ENCODE data around the gene CEP350. TPM values are rescaled to one million over a fixed set of nuclear protein-coding genes. Genes with fewer than 3 reads are reported as not detected.

Gene CEP350
- total RNA-seq, 1 experiment from 2014 or later = 27.6 TPM

DNA sequence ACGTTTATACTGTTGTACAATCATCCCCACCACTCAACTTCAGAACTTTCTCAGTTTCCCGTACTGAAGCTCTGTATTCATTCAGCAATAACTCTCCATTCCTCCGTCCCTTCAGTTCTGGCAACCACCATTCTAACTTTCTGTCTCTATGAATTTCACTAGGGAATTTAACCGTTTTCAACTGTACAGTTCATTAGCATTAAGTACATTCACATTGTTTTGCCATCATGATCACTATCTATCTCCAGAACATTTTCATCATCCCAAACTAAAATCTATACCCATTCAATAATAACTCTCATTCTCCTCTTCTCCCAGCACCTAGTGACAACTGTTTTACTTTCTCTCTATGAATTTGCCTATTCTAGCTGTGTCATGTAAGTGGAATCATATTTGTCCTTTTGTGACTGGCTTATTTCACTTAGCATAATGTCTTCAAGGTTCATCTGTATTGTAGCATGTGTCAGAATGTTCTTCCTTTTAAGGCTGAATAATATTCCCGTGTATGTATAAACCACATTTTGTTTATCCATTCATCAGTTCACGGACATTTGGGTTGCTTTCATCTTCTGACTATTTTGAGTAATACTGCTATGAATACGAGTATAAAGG lies 75.0 kb downstream of the CEP350 start:
- ChIA-PET POLR2A (no interaction called here), CTCF (no interaction called here), RAD21 (ENCODE audit: low non-redundant PET in 1 of 2, low total read pairs in 2 of 2, uncharacterized antibody in 2 of 2, unreplicated experiment in 2 of 2) (no interaction called here)
- Histone ChIP-seq H3K9me2 (ENCODE audit: insufficient read depth) (no peaks in the 10 kb centered on the region), H3K79me2 (ENCODE audit: insufficient read depth, low read length) (no peaks in the 10 kb centered on the region), H3K27ac (ENCODE audit: low read depth, low read length) (no peak overlapping the region), H2AFZ (ENCODE audit: low read depth, low read length, poor library complexity, severe bottlenecking) (no peak overlapping the region), H3K4me1 (ENCODE audit: control insufficient read depth in 1 of 2, insufficient read depth in 2 of 2, low read length in 2 of 2) (no peaks in the 10 kb centered on the region), H3K9ac (ENCODE audit: low read length) (no peak overlapping the region), H3K4me2 (ENCODE audit: low read length) (no peak overlapping the region), H3K9me3 (ENCODE audit: control insufficient read depth in 1 of 2, insufficient read depth in 1 of 2, low read depth in 1 of 2, low read length in 2 of 2) (no peaks in the 10 kb centered on the region), H4K20me1 (ENCODE audit: insufficient read depth) (no peaks in the 10 kb centered on the region), H3K36me3 (ENCODE audit: control insufficient read depth in 1 of 2, insufficient read depth in 2 of 2, low read length in 2 of 2) (peaks cover 3 to 12% of the 10 kb centered on the region in 2 experiments; a peak in 2 of 4 replicates), H3K4me3 (replicated peaks in 1 of 2; ENCODE audit: low read depth in 1 of 2, low read length in 2 of 2) (no peak overlapping the region), H3K27me3 (ENCODE audit: insufficient read depth, low read length) (no peaks in the 10 kb centered on the region)
- ATAC-seq (no peak), DNase-seq (ENCODE audit: low read depth, low spot score) (no peak)
- intact Hi-C loops (cut with micrococcal nuclease) = no loop called here
- BruUV-seq (replicated peaks) = no TSS peak
- TF ChIP-seq EGR1 (IDR thresholded peaks at IDR 0.05; ENCODE audit: low read depth) (no peak), SRF (IDR thresholded peaks at IDR 0.05; ENCODE audit: low read depth) (no peak), JUND (IDR thresholded peaks at IDR 0.05) (no peak), EZH2phosphoT487 (IDR thresholded peaks at IDR 0.05; ENCODE audit: borderline replicate concordance) (no peak), MAX (IDR thresholded peaks at IDR 0.05) (no peak), SIN3A (IDR thresholded peaks at IDR 0.05; ENCODE audit: low read depth) (no peak), TCF7L2 (IDR thresholded peaks at IDR 0.05; ENCODE audit: borderline replicate concordance, extremely low read depth, insufficient read depth, insufficient read length) (no peak)

DNA sequence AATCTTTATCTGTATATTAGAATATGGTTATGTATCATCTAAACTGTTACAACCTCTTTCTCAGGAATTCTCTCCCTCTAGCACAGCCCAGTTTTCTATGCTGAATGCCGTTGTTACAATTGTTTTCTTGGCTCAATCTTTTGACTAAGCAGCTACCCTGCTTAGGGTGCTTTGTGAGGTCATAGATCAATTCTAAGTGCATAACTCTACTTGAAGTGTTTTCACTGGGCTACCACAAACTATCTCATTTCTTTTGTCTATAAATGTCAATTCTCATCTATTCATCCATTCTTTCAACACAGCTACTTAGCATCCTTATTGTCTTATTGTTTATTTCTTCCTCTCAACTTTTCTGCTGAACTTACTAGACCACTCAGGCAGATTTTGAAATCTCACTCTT lies 77.1 kb downstream of the CEP350 start:
- CTCF ChIA-PET = no interaction called here
- POLR2A ChIA-PET = no interaction called here
- H3K9ac ChIP-seq (ENCODE audit: low read length) = no peak overlapping the region

More for the DNA sequence above, 77.1 kb downstream of the CEP350 start:
- peaks cover 0 to 11% of the 10 kb centered on the region in 2 experiments; a peak in 1 of 4 replicates for H3K36me3 ChIP-seq (ENCODE audit: control insufficient read depth in 1 of 2, insufficient read depth in 2 of 2, low read length in 2 of 2)
- H4K20me1 ChIP-seq (ENCODE audit: insufficient read depth) = no peaks in the 10 kb centered on the region
- H3K9me3 ChIP-seq (ENCODE audit: control insufficient read depth in 1 of 2, insufficient read depth in 1 of 2, low read depth in 1 of 2, low read length in 2 of 2) = no peaks in the 10 kb centered on the region
- H3K79me2 ChIP-seq (ENCODE audit: insufficient read depth, low read length) = no peaks in the 10 kb centered on the region
- ATAC-seq (no peak), DNase-seq (ENCODE audit: low read depth, low spot score) (no peak)
- no peak overlapping the region for H2AFZ ChIP-seq (ENCODE audit: low read depth, low read length, poor library complexity, severe bottlenecking)
- no peak overlapping the region for H3K27ac ChIP-seq (ENCODE audit: low read depth, low read length)
- RAD21 ChIA-PET (ENCODE audit: low non-redundant PET in 1 of 2, low total read pairs in 2 of 2, uncharacterized antibody in 2 of 2, unreplicated experiment in 2 of 2) = no interaction called here
- no peaks in the 10 kb centered on the region for H3K27me3 ChIP-seq (ENCODE audit: insufficient read depth, low read length)
- no peaks in the 10 kb centered on the region for H3K9me2 ChIP-seq (ENCODE audit: insufficient read depth)
- H3K4me1 ChIP-seq (ENCODE audit: control insufficient read depth in 1 of 2, insufficient read depth in 2 of 2, low read length in 2 of 2) = no peaks in the 10 kb centered on the region
- BruUV-seq (replicated peaks) = no TSS peak
- no peak overlapping the region for H3K4me3 ChIP-seq (replicated peaks in 1 of 2; ENCODE audit: low read depth in 1 of 2, low read length in 2 of 2)
- TF ChIP-seq JUND (IDR thresholded peaks at IDR 0.05) (no peak), MAX (IDR thresholded peaks at IDR 0.05) (no peak), RAD21 (IDR thresholded peaks at IDR 0.05; ENCODE audit: low read depth) (no peak), ELF1 (IDR thresholded peaks at IDR 0.05; ENCODE audit: borderline replicate concordance, low read depth) (no peak)
- H3K4me2 ChIP-seq (ENCODE audit: low read length) = no peak overlapping the region
- intact Hi-C loops (cut with micrococcal nuclease) = no loop called here

Measured in HCT116 (cell line).